Smooth muscle cell (in vitro differentiated cells): Measurements from ENCODE around the gene UGT1A10. TPM values are rescaled to one million over a fixed set of nuclear protein-coding genes. Genes with fewer than 3 reads are reported as not detected.
"Not testable (repeated sequence)": the region's sequence is repeated elsewhere in the genome, so short reads cannot be mapped to it uniquely, and the experiment has no call there.

ENCODE experiments used
- DNase-seq: peaks from one replicate; lab custom pipeline; 2025; ENCODE audit not compliant: unreplicated experiment; lab: John Stamatoyannopoulos, UW
- H2AFZ ChIP-seq: fragments of 200-600 bp; sonication (generic); 2 replicates; pipeline ENCODE4 v1.6.0; 2016; ENCODE audit warnings: antibody characterized with exemption, low read depth, mild to moderate bottlenecking
- H3F3A ChIP-seq: fragments of 200-600 bp; sonication (generic); 2 replicates; pipeline ENCODE4 v1.6.0; 2017; ENCODE audit warnings: antibody characterized with exemption, low read depth
- H3K27ac ChIP-seq: fragments of 200-600 bp; sonication (generic); 2 replicates; pipeline ENCODE4 v1.5.1; 2016; ENCODE audit warnings: low read depth, mild to moderate bottlenecking
- H3K27me3 ChIP-seq: fragments of 200-600 bp; sonication (generic); 2 replicates; pipeline ENCODE4 v1.6.1; 2016; ENCODE audit warnings: low read depth, mild to moderate bottlenecking
- H3K36me3 ChIP-seq: fragments of 200-600 bp; sonication (generic); 2 replicates; pipeline ENCODE4 v1.5.1; 2016; ENCODE audit warnings: low read depth
- H3K4me1 ChIP-seq: fragments of 200-600 bp; sonication (generic); 2 replicates; pipeline ENCODE4 v1.5.1; 2016; ENCODE audit warnings: low read depth
- H3K4me2 ChIP-seq: fragments of 200-600 bp; sonication (generic); 2 replicates; pipeline ENCODE4 v1.6.0; 2016; ENCODE audit warnings: mild to moderate bottlenecking
- H3K4me3 ChIP-seq: fragments of 200-600 bp; sonication (generic); 2 replicates; pipeline ENCODE4 v1.5.1; 2016; ENCODE audit warnings: mild to moderate bottlenecking
- H3K79me2 ChIP-seq: fragments of 200-600 bp; sonication (generic); 2 replicates; pipeline ENCODE4 v1.6.0; 2016; ENCODE audit warnings: low read depth, mild to moderate bottlenecking
- H3K9ac ChIP-seq: fragments of 200-600 bp; sonication (generic); 2 replicates; pipeline ENCODE4 v1.6.0; 2016; ENCODE audit warnings: low read depth
- H3K9me3 ChIP-seq: fragments of 200-600 bp; sonication (generic); replicated peaks from 2 replicates; pipeline ENCODE4 v1.5.1; 2016; ENCODE audit warnings: low read depth
- H4K20me1 ChIP-seq: fragments of 200-600 bp; sonication (generic); 2 replicates; pipeline ENCODE4 v1.6.0; 2016; ENCODE audit warnings: low read depth
- WGBS: methylation state at CpG from one replicate; pipeline ENCODE4 v1.1.7; 2016; ENCODE audit warnings: low lambda C conversion rate; 5-methylcytosine and 5-hydroxymethylcytosine counted together
- polyA plus RNA-seq: library from polyadenylated mRNA; unstranded; fragments of >200 nt; fragmentation: Nextera tagmentation; extraction: Ambion mirVana; gene quantifications from 2 replicates; pipeline ENCODE4 v1.2.1, GENCODE V29; 2016
- total RNA-seq: library from RNA; depleted of rRNA; stranded (reverse); fragments of >200 nt; gene quantifications from 2 replicates; pipeline ENCODE4 v1.2.3, GENCODE V29; 2014
- TF ChIP-seq, protein P1 (sequence below): fragments of 200-600 bp; sonication (generic); IDR thresholded peaks from 2 replicates; pipeline ENCODE4 v1.5.1; 2017; ENCODE audit warnings: borderline replicate concordance, mild to moderate bottlenecking, antibody characterized with exemption; ENCODE audit not compliant: insufficient read depth, poor library complexity, severe bottlenecking

The UGT1A10 gene
- total and polyA plus RNA-seq, 2 experiments from 2014 or later = not detected

DNA sequence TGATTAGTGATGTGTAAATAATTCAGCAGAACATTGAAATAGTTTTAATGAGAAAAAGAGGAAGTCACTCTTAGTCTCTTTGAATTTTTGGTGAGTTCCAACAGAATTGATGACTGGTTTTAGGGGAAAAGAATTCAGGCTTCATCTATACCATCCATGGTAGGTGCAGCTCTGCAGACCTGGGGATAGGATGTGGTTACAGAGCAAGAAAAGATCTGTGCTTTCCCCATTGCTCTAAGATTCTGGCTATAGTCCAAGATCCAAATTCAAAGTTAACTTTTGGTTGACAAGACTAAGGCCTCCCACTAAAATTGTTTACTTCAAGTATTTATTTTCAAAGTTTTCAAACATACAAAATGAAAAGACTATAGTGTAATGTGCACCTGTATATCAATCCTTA, 3.6 kb downstream of the UGT1A10 start:
- Histone ChIP-seq H3K79me2 (no peaks in the 10 kb centered on the region), H3K9ac (no peak overlapping the region), H2AFZ (no peak overlapping the region), H3K4me2 (no peak overlapping the region), H3F3A (no peaks in the 10 kb centered on the region), H3K4me1 (no peaks in the 10 kb centered on the region), H3K27me3 (no peaks in the 10 kb centered on the region), H3K27ac (no peak overlapping the region), H3K9me3 (no peaks in the 10 kb centered on the region), H3K36me3 (no peaks in the 10 kb centered on the region), H3K4me3 (no peak overlapping the region), H4K20me1 (no peaks in the 10 kb centered on the region)
- DNase-seq = no peak
- TF ChIP-seq, protein P1, sequence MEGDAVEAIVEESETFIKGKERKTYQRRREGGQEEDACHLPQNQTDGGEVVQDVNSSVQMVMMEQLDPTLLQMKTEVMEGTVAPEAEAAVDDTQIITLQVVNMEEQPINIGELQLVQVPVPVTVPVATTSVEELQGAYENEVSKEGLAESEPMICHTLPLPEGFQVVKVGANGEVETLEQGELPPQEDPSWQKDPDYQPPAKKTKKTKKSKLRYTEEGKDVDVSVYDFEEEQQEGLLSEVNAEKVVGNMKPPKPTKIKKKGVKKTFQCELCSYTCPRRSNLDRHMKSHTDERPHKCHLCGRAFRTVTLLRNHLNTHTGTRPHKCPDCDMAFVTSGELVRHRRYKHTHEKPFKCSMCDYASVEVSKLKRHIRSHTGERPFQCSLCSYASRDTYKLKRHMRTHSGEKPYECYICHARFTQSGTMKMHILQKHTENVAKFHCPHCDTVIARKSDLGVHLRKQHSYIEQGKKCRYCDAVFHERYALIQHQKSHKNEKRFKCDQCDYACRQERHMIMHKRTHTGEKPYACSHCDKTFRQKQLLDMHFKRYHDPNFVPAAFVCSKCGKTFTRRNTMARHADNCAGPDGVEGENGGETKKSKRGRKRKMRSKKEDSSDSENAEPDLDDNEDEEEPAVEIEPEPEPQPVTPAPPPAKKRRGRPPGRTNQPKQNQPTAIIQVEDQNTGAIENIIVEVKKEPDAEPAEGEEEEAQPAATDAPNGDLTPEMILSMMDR = no peak

DNA sequence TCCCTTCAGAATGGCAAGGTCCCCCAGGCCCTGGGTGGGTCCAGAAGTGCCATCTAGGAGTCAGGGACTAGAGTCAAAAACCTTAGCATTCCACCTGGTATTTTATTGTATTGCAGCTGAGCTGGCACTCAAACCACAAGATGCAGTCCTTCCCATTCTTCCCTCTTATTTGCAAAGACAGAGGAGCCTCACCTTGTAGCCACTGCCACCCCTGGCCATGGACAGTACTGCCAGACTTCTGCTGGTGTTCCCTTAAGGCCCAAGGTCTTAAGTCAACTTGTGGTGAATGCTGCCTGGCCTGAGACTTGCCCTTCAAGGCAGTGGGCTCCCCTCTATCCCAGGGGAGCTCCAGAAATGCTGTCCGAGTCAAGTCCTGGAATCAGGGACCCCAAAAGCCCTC, 6.9 kb downstream of the UGT1A10 start:
- no peaks in the 10 kb centered on the region for H3K4me1 ChIP-seq
- no peak overlapping the region for H3K9ac ChIP-seq
- H3K4me2 ChIP-seq = no peak overlapping the region
- no peak overlapping the region for H3K4me3 ChIP-seq
- H4K20me1 ChIP-seq = no peaks in the 10 kb centered on the region
- no peaks in the 10 kb centered on the region for H3K9me3 ChIP-seq
- H3K79me2 ChIP-seq = no peaks in the 10 kb centered on the region
- no peak overlapping the region for H2AFZ ChIP-seq
- H3K27me3 ChIP-seq = no peaks in the 10 kb centered on the region
- no peaks in the 10 kb centered on the region for H3F3A ChIP-seq
- H3K27ac ChIP-seq = no peak overlapping the region
- no peak for DNase-seq
- TF ChIP-seq, protein P1 = no peak
- 82% methylated on average over 1 of the region's 1 CpG for WGBS
- H3K36me3 ChIP-seq = no peaks in the 10 kb centered on the region

DNA sequence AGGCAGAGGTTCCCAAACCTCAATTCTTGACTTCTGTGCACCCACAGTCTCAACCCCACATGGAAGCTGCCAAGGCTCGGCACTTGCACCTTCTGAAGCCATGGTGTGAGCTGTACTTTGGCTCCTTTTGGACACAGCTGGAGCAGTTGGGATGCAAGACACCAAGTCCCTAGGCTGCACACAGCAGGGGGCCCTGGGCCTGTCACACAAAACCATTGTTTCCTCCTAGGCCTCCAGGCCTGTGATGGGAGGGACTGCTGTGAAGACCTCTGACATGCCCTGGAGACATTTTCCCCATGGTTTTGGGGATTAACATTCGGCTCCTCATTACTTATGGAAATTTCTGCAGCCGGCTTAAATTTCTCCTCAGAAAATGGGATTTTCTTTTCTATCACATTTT, 9.8 kb downstream of the UGT1A10 start:
- H3K36me3 ChIP-seq, H3K27me3 ChIP-seq, H3K9me3 ChIP-seq, DNase-seq, H3K79me2 ChIP-seq, H3K9ac ChIP-seq, H3K4me1 ChIP-seq, H3F3A ChIP-seq, H3K27ac ChIP-seq, H4K20me1 ChIP-seq, H2AFZ ChIP-seq, H3K4me2 ChIP-seq, H3K4me3 ChIP-seq: not testable (repeated sequence)
- 82% methylated on average over 3 of the region's 3 CpGs for WGBS

DNA sequence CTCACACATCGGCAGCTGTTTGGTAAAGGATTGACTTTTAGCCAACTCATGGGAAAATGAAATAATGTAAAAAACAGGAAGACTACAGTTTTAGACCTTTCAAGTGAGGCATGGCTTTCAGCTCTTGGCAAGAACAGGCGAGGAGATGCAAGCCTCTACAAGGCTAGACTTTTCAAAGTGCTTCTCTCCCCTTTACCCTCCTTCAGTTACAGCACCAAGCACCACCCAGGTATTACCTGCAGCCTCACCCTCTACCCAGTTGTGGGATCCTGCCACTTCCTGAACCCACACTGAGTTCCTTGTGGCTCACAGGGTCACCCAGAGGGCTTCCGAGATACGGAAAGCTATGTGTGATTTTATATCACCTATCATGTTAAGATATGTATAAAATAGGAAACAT, 14.7 kb downstream of the UGT1A10 start:
- H3K4me3 ChIP-seq = no peak overlapping the region
- H3K79me2 ChIP-seq = no peaks in the 10 kb centered on the region
- H3K36me3 ChIP-seq = no peaks in the 10 kb centered on the region
- no peaks in the 10 kb centered on the region for H3K9me3 ChIP-seq
- no peak overlapping the region for H2AFZ ChIP-seq
- no peak overlapping the region for H3K4me2 ChIP-seq
- no peak for DNase-seq
- TF ChIP-seq, protein P1 = no peak
- H3K27me3 ChIP-seq = no peaks in the 10 kb centered on the region
- WGBS = 87% methylated on average over 4 of the region's 4 CpGs
- no peak overlapping the region for H3K9ac ChIP-seq
- H3F3A ChIP-seq = no peaks in the 10 kb centered on the region
- no peak overlapping the region for H3K27ac ChIP-seq
- H4K20me1 ChIP-seq = no peaks in the 10 kb centered on the region
- H3K4me1 ChIP-seq = no peaks in the 10 kb centered on the region
